OCI-LY7 (cell line): ENCODE data around the gene SLC7A11. TPM values are rescaled to one million over a fixed set of nuclear protein-coding genes. Genes with fewer than 3 reads are reported as not detected.
A peak's percentile ranks its signal among the peaks of the same experiment; 100 is the strongest.

Source experiments
- BruUV-seq: library from RNA; stranded (reverse); fragments of 400-500 nt; replicated peaks from 2 replicates; lab custom pipeline; 2021; lab: Mats Ljungman, UMichigan
- CTCF ChIA-PET: fragments of 300-600 bp; sonication (Branson Sonifier 250); formaldehyde crosslinking; loops from one replicate; lab custom pipeline; 2022; ENCODE audit warnings: antibody characterized with exemption; ENCODE audit not compliant: unreplicated experiment; lab: Charles Lee
- POLR2A ChIA-PET: fragments of 300-600 bp; sonication (Branson Sonifier 250); formaldehyde crosslinking; loops from one replicate; lab custom pipeline; 2022; ENCODE audit warnings: antibody characterized with exemption; lab: Charles Lee
- DNase-seq: peaks from one replicate; pipeline ENCODE4 v3.0.0-alpha.2; 2015; ENCODE audit warnings: low spot score
- H2AFZ ChIP-seq: fragments of 200-600 bp; sonication (generic), shearing (Covaris generic); 2 replicates; pipeline ENCODE4 v1.6.1; 2014; ENCODE audit warnings: mild to moderate bottlenecking, antibody characterized with exemption, low read length, moderate library complexity
- H3K27ac ChIP-seq: fragments of 200-600 bp; sonication (generic); 2 replicates; pipeline ENCODE4 v1.5.1; 2014; ENCODE audit warnings: mixed run types, low read depth, mild to moderate bottlenecking, moderate library complexity, low read length, inconsistent platforms; ENCODE audit not compliant: poor library complexity, severe bottlenecking
- H3K36me3 ChIP-seq: fragments of 200-600 bp; sonication (generic); 2 replicates; pipeline ENCODE4 v1.6.1; 2014; ENCODE audit warnings: mild to moderate bottlenecking, antibody characterized with exemption, low read length, moderate library complexity, mixed read lengths; ENCODE audit not compliant: insufficient read depth
- H3K4me1 ChIP-seq: fragments of 200-600 bp; sonication (generic); 2 replicates; pipeline ENCODE4 v1.5.1; 2014; ENCODE audit warnings: mild to moderate bottlenecking, low read length; ENCODE audit not compliant: insufficient read depth, poor library complexity, severe bottlenecking
- H3K4me2 ChIP-seq: fragments of 200-600 bp; sonication (generic); 2 replicates; pipeline ENCODE4 v1.6.1; 2014; ENCODE audit warnings: mild to moderate bottlenecking, low read length
- H3K4me3 ChIP-seq: fragments of 200-600 bp; sonication (generic); 2 replicates; pipeline ENCODE4 v1.5.1; 2014; ENCODE audit warnings: mild to moderate bottlenecking, low read depth, low read length; ENCODE audit not compliant: poor library complexity, severe bottlenecking
- H3K79me2 ChIP-seq: fragments of 200-600 bp; sonication (generic); 2 replicates; pipeline ENCODE4 v1.6.1; 2016; ENCODE audit warnings: low read depth, mild to moderate bottlenecking, low read length, moderate library complexity, mixed read lengths; ENCODE audit not compliant: insufficient read depth
- H3K9me2 ChIP-seq: fragments of 200-600 bp; sonication (generic); 2 replicates; pipeline ENCODE4 v1.6.1; 2016; ENCODE audit warnings: mild to moderate bottlenecking, low read length, mixed read lengths; ENCODE audit not compliant: insufficient read depth
- H3K9me3 ChIP-seq: fragments of 200-600 bp; sonication (generic); 2 replicates; pipeline ENCODE4 v1.6.1; 2014; ENCODE audit warnings: mild to moderate bottlenecking, mixed run types, low read length, mixed read lengths
- H4K20me1 ChIP-seq: fragments of 200-600 bp; sonication (generic); 2 replicates; pipeline ENCODE4 v1.6.1; 2014; ENCODE audit warnings: mild to moderate bottlenecking, antibody characterized with exemption, low read length, moderate library complexity, mixed read lengths; ENCODE audit not compliant: insufficient read depth
- CTCF ChIP-seq: fragments of 200-600 bp; sonication (generic); conservative IDR thresholded peaks from 2 replicates; pipeline ENCODE4 v1.5.1; 2014; ENCODE audit warnings: mild to moderate bottlenecking, antibody characterized with exemption, low read length, moderate library complexity, mixed read lengths
- EZH2phosphoT487 ChIP-seq: fragments of 200-600 bp; sonication (generic); IDR thresholded peaks from 2 replicates; pipeline ENCODE4 v1.6.1; 2018; ENCODE audit warnings: low read depth, borderline replicate concordance, mild to moderate bottlenecking, mixed run types, antibody characterized with exemption, low read length, moderate library complexity, mixed read lengths
- intact Hi-C: fragments of 100-400 bp; cut with micrococcal nuclease; formaldehyde crosslinking; loops from one replicate; pipeline ENCODE4 v1.10.0; 2022; ENCODE audit not compliant: unreplicated experiment
- total RNA-seq, 2 experiments: library from RNA; depleted of rRNA in 1 of 2; stranded (reverse); fragments of >200 nt in 1 of 2; shearing (Covaris generic) in 1 of 2; gene quantifications; 2 replicates each; pipeline ENCODE4 v1.2.3, GENCODE V29; 2014 to 2022

SLC7A11 gene
- total RNA-seq, 2 experiments from 2014 or later, result 5.7 to 16.7 TPM

DNA sequence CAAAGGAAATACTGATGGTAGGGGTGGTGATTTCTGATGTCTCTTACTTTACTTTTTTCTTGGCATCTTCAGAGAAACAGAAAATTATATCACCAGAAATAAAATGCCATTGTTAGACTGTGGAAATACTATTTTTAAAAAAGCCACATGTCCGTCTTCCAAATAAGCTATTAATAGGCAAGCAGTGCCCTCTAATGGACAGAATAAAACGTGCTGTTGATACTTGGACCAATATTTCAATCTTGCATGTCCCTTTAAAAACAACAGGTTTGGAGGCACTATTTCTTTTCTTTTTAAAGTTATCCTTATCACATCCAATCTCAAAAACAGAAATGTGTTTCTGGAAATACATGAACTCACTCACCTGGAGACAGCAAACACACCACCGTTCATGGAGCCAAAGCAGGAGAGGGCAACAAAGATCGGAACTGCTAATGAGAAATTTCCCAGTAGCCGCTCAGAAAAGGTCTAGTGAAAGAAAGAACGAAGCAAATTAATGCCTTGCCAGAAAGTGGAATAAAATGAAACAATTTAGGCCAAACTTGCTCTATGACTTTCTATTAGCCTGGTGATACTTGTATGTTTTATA is 59.2 kb downstream of the SLC7A11 start:
- Histone ChIP-seq H4K20me1 (no peaks in the 10 kb centered on the region), H3K36me3 (peaks cover 36% of the 10 kb centered on the region), H3K4me3 (no peak overlapping the region), H3K4me2 (no peak overlapping the region), H3K9me3 (no peaks in the 10 kb centered on the region), H3K27ac (no peak overlapping the region), H3K4me1 (peaks cover 6% of the 10 kb centered on the region), H2AFZ (no peak overlapping the region), H3K9me2 (no peaks in the 10 kb centered on the region), H3K79me2 (no peaks in the 10 kb centered on the region)
- no TSS peak for BruUV-seq
- POLR2A ChIA-PET, result interaction anchor here (1.9 to 2.3 kb wide), 2 partner anchors 59 to 82 kb away, joined by 5 to 6 read pairs; partner anchors contain the start of gene SLC7A11
- DNase-seq, result peak; percentile 60
- intact Hi-C loops, result loop anchor here (2.0 to 10.0 kb wide), 2 partner anchors 92 to 502 kb away; no protein-coding TSS in a partner anchor
- TF ChIP-seq EZH2phosphoT487, result no peak
- peak; percentile 86 for TF ChIP-seq CTCF
- CTCF ChIA-PET, result interaction anchor here (1.3 kb wide), 1 partner anchor 15 kb away, joined by 3 read pairs; no protein-coding TSS in a partner anchor

GRCh38 chr4:138181287-138181686 is 60.9 kb downstream of the SLC7A11 start:
- BruUV-seq, result no TSS peak

More at GRCh38 chr4:138181287-138181686, 60.9 kb downstream of the SLC7A11 start:
- Histone ChIP-seq H3K9me2 (no peaks in the 10 kb centered on the region), H3K4me1 (no peaks in the 10 kb centered on the region), H4K20me1 (no peaks in the 10 kb centered on the region), H2AFZ (no peak overlapping the region), H3K27ac (no peak overlapping the region), H3K9me3 (no peaks in the 10 kb centered on the region), H3K4me3 (no peak overlapping the region), H3K4me2 (no peak overlapping the region), H3K79me2 (no peaks in the 10 kb centered on the region), H3K36me3 (peaks cover 41% of the 10 kb centered on the region)
- intact Hi-C loops, result loop anchor here (2.0 to 10.0 kb wide), 2 partner anchors 360 to 504 kb away; no protein-coding TSS in a partner anchor
- no peak for DNase-seq
- TF ChIP-seq CTCF (no peak), EZH2phosphoT487 (no peak)
- CTCF ChIA-PET, result no interaction called here
- POLR2A ChIA-PET, result interaction anchor here (0.7 kb wide), 1 partner anchor 88 kb away, joined by 4 read pairs; no protein-coding TSS in a partner anchor
